Endothelial cell (in vitro differentiated cells): Measurements from ENCODE around the gene MRFAP1. TPM values are rescaled to one million over a fixed set of nuclear protein-coding genes. Genes with fewer than 3 reads are reported as not detected.

Experiments
- DNase-seq: peaks from one replicate; pipeline ENCODE4 v3.0.0; 2021; ENCODE audit warnings: low spot score
- H3K27ac Mint-ChIP-seq: one replicate; pipeline ENCODE4 v1.8.0; 2021; ENCODE audit warnings: mixed read lengths, inconsistent platforms; ENCODE audit not compliant: unreplicated experiment
- H3K27me3 Mint-ChIP-seq: one replicate; pipeline ENCODE4 v1.8.0; 2021; ENCODE audit warnings: mild to moderate bottlenecking, moderate library complexity, mixed read lengths, inconsistent platforms; ENCODE audit not compliant: unreplicated experiment
- H3K36me3 Mint-ChIP-seq: one replicate; pipeline ENCODE4 v1.8.0; 2021; ENCODE audit warnings: mild to moderate bottlenecking, low read depth, mixed read lengths, inconsistent platforms; ENCODE audit not compliant: unreplicated experiment
- H3K4me1 Mint-ChIP-seq: one replicate; pipeline ENCODE4 v1.8.0; 2021; ENCODE audit warnings: mild to moderate bottlenecking, mixed read lengths, inconsistent platforms; ENCODE audit not compliant: unreplicated experiment
- H3K4me3 Mint-ChIP-seq: one replicate; pipeline ENCODE4 v1.8.0; 2021; ENCODE audit warnings: mild to moderate bottlenecking, mixed read lengths, inconsistent platforms; ENCODE audit not compliant: unreplicated experiment
- H3K9me3 Mint-ChIP-seq: one replicate; pipeline ENCODE4 v1.8.0; 2021; ENCODE audit warnings: mixed read lengths, inconsistent platforms; ENCODE audit not compliant: unreplicated experiment
- total RNA-seq: library from RNA; stranded (reverse); fragmentation: NEBNext Ultra II Directional; extraction: Animal tissue kit (Norgen Biotek cat#: 25700); gene quantifications from one replicate; pipeline ENCODE4 v1.2.1, GENCODE V29; 2021; ENCODE audit not compliant: unreplicated experiment
- TF ChIP-seq, protein P1 (sequence below): fragments of 200-600 bp; sonication (generic); IDR thresholded peaks from one replicate; pipeline ENCODE4 v1.5.0; 2021; ENCODE audit warnings: antibody characterized with exemption; ENCODE audit not compliant: unreplicated experiment

Gene MRFAP1
- total RNA-seq, 1 donor from 2014 or later: 226 TPM

DNA sequence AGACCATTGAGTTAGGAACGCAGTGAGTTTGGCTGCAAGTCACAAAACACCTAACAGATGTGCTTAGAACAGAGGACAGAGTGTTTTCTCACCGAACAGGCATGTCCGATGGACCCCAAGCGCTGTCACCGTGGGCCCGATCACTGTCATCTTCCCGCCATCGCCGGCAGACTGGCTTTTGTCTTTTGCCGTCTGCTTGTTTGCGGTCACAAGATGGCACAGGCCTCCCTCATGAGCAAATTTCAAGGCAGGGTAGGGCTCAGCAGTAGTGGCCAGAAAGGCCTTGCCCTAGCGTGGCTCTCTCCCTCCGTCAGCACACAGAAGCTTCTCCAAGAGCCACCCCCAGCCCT lies 21.4 kb upstream of the MRFAP1 start:
- peaks cover 4% of the 10 kb centered on the region for H3K27me3 Mint-ChIP-seq
- DNase-seq: no peak
- H3K4me3 Mint-ChIP-seq: no peak overlapping the region
- TF ChIP-seq, protein P1, sequence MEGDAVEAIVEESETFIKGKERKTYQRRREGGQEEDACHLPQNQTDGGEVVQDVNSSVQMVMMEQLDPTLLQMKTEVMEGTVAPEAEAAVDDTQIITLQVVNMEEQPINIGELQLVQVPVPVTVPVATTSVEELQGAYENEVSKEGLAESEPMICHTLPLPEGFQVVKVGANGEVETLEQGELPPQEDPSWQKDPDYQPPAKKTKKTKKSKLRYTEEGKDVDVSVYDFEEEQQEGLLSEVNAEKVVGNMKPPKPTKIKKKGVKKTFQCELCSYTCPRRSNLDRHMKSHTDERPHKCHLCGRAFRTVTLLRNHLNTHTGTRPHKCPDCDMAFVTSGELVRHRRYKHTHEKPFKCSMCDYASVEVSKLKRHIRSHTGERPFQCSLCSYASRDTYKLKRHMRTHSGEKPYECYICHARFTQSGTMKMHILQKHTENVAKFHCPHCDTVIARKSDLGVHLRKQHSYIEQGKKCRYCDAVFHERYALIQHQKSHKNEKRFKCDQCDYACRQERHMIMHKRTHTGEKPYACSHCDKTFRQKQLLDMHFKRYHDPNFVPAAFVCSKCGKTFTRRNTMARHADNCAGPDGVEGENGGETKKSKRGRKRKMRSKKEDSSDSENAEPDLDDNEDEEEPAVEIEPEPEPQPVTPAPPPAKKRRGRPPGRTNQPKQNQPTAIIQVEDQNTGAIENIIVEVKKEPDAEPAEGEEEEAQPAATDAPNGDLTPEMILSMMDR: no peak
- no peak overlapping the region for H3K27ac Mint-ChIP-seq
- no peaks in the 10 kb centered on the region for H3K4me1 Mint-ChIP-seq
- peaks cover 3% of the 10 kb centered on the region for H3K36me3 Mint-ChIP-seq
- no peaks in the 10 kb centered on the region for H3K9me3 Mint-ChIP-seq

DNA sequence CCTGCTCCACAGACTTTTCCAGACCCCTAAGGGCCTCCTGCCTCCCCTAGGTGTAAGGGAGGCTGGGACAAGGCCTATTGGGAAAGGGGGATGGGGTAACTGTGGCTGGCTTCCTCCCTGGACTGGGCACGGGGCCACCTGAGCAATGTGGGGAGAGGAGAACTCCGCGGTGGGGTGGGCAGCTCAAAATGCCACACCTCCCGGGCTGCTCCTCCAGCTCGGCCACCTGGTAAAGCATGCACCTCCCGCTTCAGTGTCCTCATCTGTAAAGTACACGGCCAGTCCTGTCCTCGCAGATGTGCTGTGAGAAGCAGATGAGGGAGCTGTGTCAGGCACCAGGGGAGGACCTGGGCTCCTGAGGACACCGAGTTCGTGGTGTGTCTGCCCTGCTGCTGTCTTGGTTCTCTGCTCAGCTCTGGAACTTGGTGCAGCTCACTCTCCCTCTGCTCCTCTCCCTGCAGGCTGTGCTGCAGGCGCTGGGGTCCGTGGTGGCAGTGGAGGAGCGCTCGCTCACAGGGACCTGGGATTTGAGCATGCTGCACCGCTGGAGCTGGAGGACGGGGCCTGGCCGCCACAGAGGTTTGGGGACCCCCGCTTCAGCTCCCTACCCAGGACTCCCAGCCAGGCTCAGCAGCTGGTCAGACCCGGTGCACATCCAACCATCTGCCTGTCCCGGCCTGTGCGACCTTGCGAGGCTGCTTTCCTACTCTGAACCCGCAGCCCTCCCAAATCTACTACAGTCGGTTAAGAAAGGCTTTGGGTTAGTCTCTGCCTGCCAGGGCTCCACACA lies 20.8 kb upstream of the MRFAP1 start:
- Mint-ChIP-seq H3K4me1 (no peaks in the 10 kb centered on the region), H3K9me3 (no peaks in the 10 kb centered on the region), H3K36me3 (peaks cover 3% of the 10 kb centered on the region), H3K4me3 (no peak overlapping the region), H3K27ac (no peak overlapping the region), H3K27me3 (peaks cover 2% of the 10 kb centered on the region)
- DNase-seq: no peak
- TF ChIP-seq, protein P1: no peak

DNA sequence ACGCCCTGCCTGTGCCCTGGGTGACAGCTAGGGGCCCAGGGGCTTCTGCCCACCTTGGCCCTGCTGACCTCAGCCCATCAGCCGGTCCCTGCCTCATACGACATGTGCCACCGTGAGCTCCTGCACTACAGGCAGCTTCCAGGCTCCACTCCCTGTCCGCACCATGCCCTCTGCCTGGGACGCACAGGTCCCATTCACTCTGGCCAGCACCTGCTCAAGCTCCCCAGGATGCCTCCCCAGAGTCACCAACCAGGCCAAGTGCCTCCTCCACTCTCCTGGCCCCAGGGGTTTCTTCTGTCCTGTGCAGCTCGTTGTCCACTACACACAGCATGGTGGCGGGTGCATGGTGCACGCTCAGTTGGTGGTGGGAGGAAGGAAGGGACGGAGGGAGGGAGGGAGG lies 20.2 kb upstream of the MRFAP1 start:
- H3K27ac Mint-ChIP-seq: no peak overlapping the region
- peaks cover 3% of the 10 kb centered on the region for H3K36me3 Mint-ChIP-seq
- H3K27me3 Mint-ChIP-seq: peaks cover 2% of the 10 kb centered on the region
- DNase-seq: no peak
- no peaks in the 10 kb centered on the region for H3K9me3 Mint-ChIP-seq
- no peaks in the 10 kb centered on the region for H3K4me1 Mint-ChIP-seq
- TF ChIP-seq, protein P1: no peak
- no peak overlapping the region for H3K4me3 Mint-ChIP-seq

DNA sequence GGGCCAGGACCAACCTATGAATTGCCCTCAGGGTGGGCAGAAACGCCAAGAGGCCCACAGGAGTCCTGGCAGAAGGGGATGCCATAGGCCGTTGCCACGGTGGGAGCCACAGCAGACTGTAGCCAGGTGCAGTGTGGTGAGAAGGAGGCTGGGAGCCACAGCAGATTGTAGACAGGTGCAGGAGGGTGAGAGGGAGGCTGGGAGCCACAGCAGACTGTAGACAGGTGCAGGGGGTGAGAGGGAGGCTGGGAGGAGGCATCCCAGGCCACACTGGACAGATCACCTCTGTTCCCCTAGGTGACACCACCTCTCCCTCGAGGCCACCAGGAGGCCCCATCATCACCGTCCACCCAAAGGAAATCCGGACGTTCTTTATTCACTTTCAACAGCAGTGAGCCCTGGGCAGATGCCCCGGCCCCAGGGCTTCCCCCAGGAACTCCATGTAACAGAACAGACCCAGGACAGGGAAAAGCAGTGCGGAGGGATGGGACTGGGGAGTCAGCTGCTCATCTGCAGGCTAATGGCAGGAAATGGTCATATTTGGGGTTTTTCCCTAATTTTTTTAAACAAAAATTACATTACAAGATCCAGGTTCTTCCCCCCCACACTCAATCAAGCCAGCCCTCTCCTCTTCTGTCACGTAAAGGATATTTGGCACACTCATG lies 19.5 kb upstream of the MRFAP1 start:
- no peak for DNase-seq
- Mint-ChIP-seq H3K27me3 (peaks cover 2% of the 10 kb centered on the region), H3K27ac (no peak overlapping the region), H3K9me3 (no peaks in the 10 kb centered on the region), H3K4me3 (no peak overlapping the region), H3K36me3 (peaks cover 3% of the 10 kb centered on the region), H3K4me1 (no peaks in the 10 kb centered on the region)
- TF ChIP-seq, protein P1: no peak

DNA sequence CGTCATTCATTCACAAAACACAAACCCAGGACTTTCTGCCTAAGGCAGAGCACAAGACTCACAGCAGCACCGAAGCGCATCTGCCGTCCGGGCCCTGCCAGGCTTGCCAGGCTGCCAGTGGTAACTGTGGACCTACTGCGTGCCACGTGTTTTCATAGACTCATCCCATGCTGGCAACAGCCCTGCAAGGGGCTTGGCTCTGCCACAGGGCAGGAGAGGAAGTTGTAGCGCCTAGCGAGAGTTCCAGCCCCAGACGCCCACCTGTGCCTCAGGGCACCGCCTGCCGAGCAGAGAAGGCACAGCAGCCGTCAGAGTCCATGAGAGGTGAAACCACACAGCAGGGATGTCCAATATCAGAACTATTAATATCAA lies 18.9 kb upstream of the MRFAP1 start:
- peaks cover 3% of the 10 kb centered on the region for H3K36me3 Mint-ChIP-seq
- no peaks in the 10 kb centered on the region for H3K9me3 Mint-ChIP-seq
- H3K27ac Mint-ChIP-seq: no peak overlapping the region
- peaks cover 2% of the 10 kb centered on the region for H3K27me3 Mint-ChIP-seq
- no peaks in the 10 kb centered on the region for H3K4me1 Mint-ChIP-seq
- TF ChIP-seq, protein P1: no peak
- H3K4me3 Mint-ChIP-seq: no peak overlapping the region
- no peak for DNase-seq
